Esophagus (tissue), 2 donors: Measurements from ENCODE around the gene LRBA. TPM values are rescaled to one million over a fixed set of nuclear protein-coding genes. Genes with fewer than 3 reads are reported as not detected.

Experiments used
- H3K27ac ChIP-seq, 2 donors: one replicate each; pipeline ENCODE4 v1.5.1; 2013; ENCODE audit warnings: low read depth in 2 of 2, mild to moderate bottlenecking in 2 of 2, inconsistent platforms in 1 of 2, low read length in 1 of 2, moderate library complexity in 1 of 2
- H3K27me3 ChIP-seq, 2 donors: one replicate each; pipeline ENCODE4 v1.6.1; 2013; ENCODE audit warnings: low read length in 2 of 2, control low read depth in 1 of 2, mild to moderate bottlenecking in 1 of 2; ENCODE audit not compliant: insufficient read depth in 2 of 2, control insufficient read depth in 1 of 2
- H3K36me3 ChIP-seq, 2 donors: one replicate each; pipeline ENCODE4 v1.6.1; 2013; ENCODE audit warnings: low read length in 1 of 2; ENCODE audit not compliant: control insufficient read depth in 2 of 2, insufficient read depth in 2 of 2
- H3K4me1 ChIP-seq, 2 donors: one replicate each; pipeline ENCODE4 v1.6.1; 2013; ENCODE audit warnings: low read length in 1 of 2; ENCODE audit not compliant: control insufficient read depth in 2 of 2, insufficient read depth in 2 of 2
- H3K4me3 ChIP-seq, 2 donors: one replicate each; pipeline ENCODE4 v1.5.1; 2013; ENCODE audit warnings: low read length in 2 of 2, mild to moderate bottlenecking in 2 of 2, low read depth in 1 of 2, moderate library complexity in 1 of 2
- H3K9me3 ChIP-seq, 2 donors: one replicate each; pipeline ENCODE4 v1.6.1; 2013; ENCODE audit warnings: mild to moderate bottlenecking in 2 of 2, low read depth in 1 of 2, low read length in 1 of 2, moderate library complexity in 1 of 2; ENCODE audit not compliant: control insufficient read depth in 2 of 2, insufficient read depth in 1 of 2
- WGBS, 2 donors: extraction: QIAGEN DNeasy Blood & Tissue Kit; methylation state at CpG; one replicate each; pipeline ENCODE4 v1.1.7; 2013; 5-methylcytosine and 5-hydroxymethylcytosine counted together
- polyA plus RNA-seq, 2 donors: library from polyadenylated mRNA; stranded (reverse); fragments of 200-250 nt; gene quantifications; one replicate each; pipeline ENCODE4 v1.2.3, GENCODE V29; 2013
- donor health status: healthy with polysubstance abuse.
- donor health status: Bipolar disorder and iron deficiency.

Gene LRBA
- polyA plus RNA-seq, 2 donors, result 13.1 to 24.7 TPM

GRCh38 chr4:150316332-150317205 lies 698.5 kb downstream of the LRBA start:
- H3K9me3 ChIP-seq, result no peaks in the 10 kb centered on the region
- no peak overlapping the region for H3K27ac ChIP-seq
- 74 to 78% methylated on average over 6 of the region's 6 CpGs for WGBS, 2 donors
- no peaks in the 10 kb centered on the region for H3K27me3 ChIP-seq
- no peak overlapping the region for H3K4me3 ChIP-seq
- no peaks in the 10 kb centered on the region for H3K4me1 ChIP-seq
- H3K36me3 ChIP-seq, result peaks cover 0 to 2% of the 10 kb centered on the region in 2 donors

GRCh38 chr4:150315691-150316090 lies 699.4 kb downstream of the LRBA start:
- Histone ChIP-seq H3K4me3 (no peak overlapping the region), H3K27ac (no peak overlapping the region), H3K27me3 (no peaks in the 10 kb centered on the region), H3K4me1 (no peaks in the 10 kb centered on the region), H3K36me3 (peaks cover 0 to 2% of the 10 kb centered on the region in 2 donors), H3K9me3 (no peaks in the 10 kb centered on the region)
- WGBS, 2 donors, result 90 to 94% methylated on average over 2 of the region's 2 CpGs

DNA sequence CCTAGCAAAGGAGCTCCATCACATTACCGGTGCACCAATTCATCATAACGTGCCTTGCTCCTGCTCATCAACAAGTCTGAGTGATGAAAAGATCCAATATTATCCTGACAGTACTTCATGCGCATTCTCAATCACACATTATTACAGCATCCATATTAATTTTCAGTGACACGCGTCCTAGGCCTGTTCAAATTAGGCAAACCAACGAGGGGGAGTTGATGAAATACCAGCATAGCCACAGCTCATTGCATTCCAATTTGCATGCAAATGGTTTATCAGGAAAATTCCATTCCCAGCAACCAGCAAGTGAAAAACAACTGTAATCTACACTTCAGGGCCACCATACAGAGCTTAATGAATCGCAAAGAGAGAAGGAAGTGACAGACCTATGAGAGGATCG lies 699.9 kb downstream of the LRBA start:
- H3K27ac ChIP-seq, result no peak overlapping the region
- WGBS, 2 donors, result 80 to 86% methylated on average over 8 of the region's 8 CpGs

DNA sequence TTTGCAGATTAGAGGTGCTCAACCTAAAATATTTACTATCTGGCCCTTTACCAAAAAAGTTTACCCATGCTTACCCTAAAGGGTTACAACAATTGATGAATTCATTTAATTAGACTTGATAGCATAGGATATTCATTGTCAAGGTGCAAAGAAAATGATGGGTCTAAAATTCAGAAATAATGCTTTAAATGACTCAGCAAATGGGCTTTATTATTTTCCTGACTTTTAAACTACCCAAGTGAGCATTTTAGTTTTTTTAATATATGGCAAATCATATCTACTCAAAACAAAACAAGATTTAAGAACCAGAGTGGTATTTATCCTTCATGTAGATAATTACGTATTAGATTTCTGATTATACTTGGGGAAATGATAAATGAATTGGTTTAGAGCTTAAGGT lies 701.1 kb downstream of the LRBA start:
- no peaks in the 10 kb centered on the region for H3K4me1 ChIP-seq
- H3K9me3 ChIP-seq, result no peaks in the 10 kb centered on the region
- H3K27me3 ChIP-seq, result no peaks in the 10 kb centered on the region
- no peak overlapping the region for H3K27ac ChIP-seq
- H3K36me3 ChIP-seq, result peaks cover 0 to 2% of the 10 kb centered on the region in 2 donors
- WGBS, 2 donors, result 91 to 92% methylated on average over 1 of the region's 1 CpG
- H3K4me3 ChIP-seq, result no peak overlapping the region

More for the DNA sequence above, 699.9 kb downstream of the LRBA start:
- Histone ChIP-seq H3K4me1 (no peaks in the 10 kb centered on the region), H3K9me3 (no peaks in the 10 kb centered on the region), H3K27me3 (no peaks in the 10 kb centered on the region), H3K36me3 (peaks cover 0 to 2% of the 10 kb centered on the region in 2 donors), H3K4me3 (no peak overlapping the region)

- H3K27me3 ChIP-seq, result no peaks in the 10 kb centered on the region
- H3K4me3 ChIP-seq, result no peak overlapping the region
- WGBS, 2 donors, result 86 to 90% methylated on average over 4 of the region's 4 CpGs
- H3K36me3 ChIP-seq, result peaks cover 0 to 2% of the 10 kb centered on the region in 2 donors
- H3K27ac ChIP-seq, result no peak overlapping the region
- H3K9me3 ChIP-seq, result no peaks in the 10 kb centered on the region
- H3K4me1 ChIP-seq, result no peaks in the 10 kb centered on the region
These were observed 704.8 kb downstream of the LRBA start for GRCh38 chr4:150310159-150310895.

GRCh38 chr4:150308824-150309472 lies 706.1 kb downstream of the LRBA start:
- Histone ChIP-seq H3K9me3 (no peaks in the 10 kb centered on the region), H3K4me1 (no peaks in the 10 kb centered on the region), H3K4me3 (no peak overlapping the region), H3K27me3 (no peaks in the 10 kb centered on the region), H3K36me3 (no peaks in the 10 kb centered on the region), H3K27ac (no peak overlapping the region)
- 93 to 98% methylated on average over 4 of the region's 4 CpGs for WGBS, 2 donors

- Histone ChIP-seq H3K27ac (no peak overlapping the region), H3K36me3 (no peaks in the 10 kb centered on the region), H3K9me3 (no peaks in the 10 kb centered on the region), H3K4me1 (no peaks in the 10 kb centered on the region), H3K27me3 (no peaks in the 10 kb centered on the region), H3K4me3 (no peak overlapping the region)
- WGBS, 2 donors, result 90 to 95% methylated on average over 1 of the region's 1 CpG
These were observed 708.4 kb downstream of the LRBA start for GRCh38 chr4:150306719-150307118.

DNA sequence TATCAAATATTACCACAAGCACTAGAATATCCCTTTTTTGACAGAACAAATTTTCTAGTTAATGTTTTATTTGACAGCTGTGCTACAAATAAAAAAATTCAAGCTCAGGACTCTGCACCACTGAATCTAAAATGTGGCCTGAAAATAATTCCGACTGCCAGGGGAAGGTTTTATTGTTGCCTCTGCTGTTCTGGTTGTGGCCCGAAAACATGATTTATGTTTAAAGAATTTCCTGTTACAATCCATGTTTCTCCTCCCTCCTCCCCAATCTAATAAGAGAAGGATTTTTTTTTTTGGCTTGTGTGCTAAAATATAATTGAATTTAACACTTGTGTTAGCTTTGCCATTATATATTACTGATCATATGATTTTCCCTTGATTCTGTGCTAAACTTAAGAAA lies 709.1 kb downstream of the LRBA start:
- Histone ChIP-seq H3K4me1 (no peaks in the 10 kb centered on the region), H3K36me3 (no peaks in the 10 kb centered on the region), H3K4me3 (no peak overlapping the region), H3K9me3 (no peaks in the 10 kb centered on the region), H3K27ac (no peak overlapping the region), H3K27me3 (no peaks in the 10 kb centered on the region)
- 52 to 61% methylated on average over 2 of the region's 2 CpGs for WGBS, 2 donors

DNA sequence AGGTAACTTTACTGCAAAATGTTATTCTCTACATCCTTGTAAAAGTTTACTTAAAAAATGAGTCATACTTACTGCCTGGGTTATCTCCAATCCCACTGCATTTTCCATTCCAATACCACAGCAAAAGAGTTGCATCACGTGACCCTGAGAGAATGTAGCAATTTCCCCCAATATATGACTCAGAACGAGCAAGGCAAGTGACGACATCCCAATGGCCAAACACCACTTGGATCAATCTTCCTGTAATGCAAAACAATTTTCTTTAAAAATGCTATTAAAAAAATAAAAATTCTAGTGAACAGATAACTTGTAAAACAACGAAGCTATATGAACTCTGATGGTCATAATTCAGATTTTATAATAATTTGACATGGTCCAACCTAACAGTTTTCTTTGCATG lies 712.5 kb downstream of the LRBA start:
- Histone ChIP-seq H3K27ac (no peak overlapping the region), H3K36me3 (no peaks in the 10 kb centered on the region), H3K9me3 (no peaks in the 10 kb centered on the region), H3K4me3 (no peak overlapping the region), H3K4me1 (no peaks in the 10 kb centered on the region), H3K27me3 (no peaks in the 10 kb centered on the region)
- 51 to 63% methylated on average over 4 of the region's 4 CpGs for WGBS, 2 donors
